ENCODE results near the gene POLE3. TPM values are rescaled to one million over a fixed set of nuclear protein-coding genes. Genes with fewer than 3 reads are reported as not detected.
A peak's percentile ranks its signal among the peaks of the same experiment; 100 is the strongest.

Gene POLE3
- total and polyA plus RNA-seq, 9 of the 15 experiments (the other 6 are each of a cell fraction or from before 2014, with no cell fraction given): 52.6 to 179 (median 110) TPM

- in situ Hi-C loops (cut with MboI) (no loop called here), intact Hi-C loops (cut with micrococcal nuclease) (no loop called here)
- no peaks in the 10 kb centered on the region for H3K9me3 ChIP-seq (replicated peaks; ENCODE audit: control insufficient read depth, insufficient read depth, low read depth, low read length)
- H2AFZ ChIP-seq (ENCODE audit: low read depth, low read length): peak overlapping the region; percentile 66; the same call in 1 of the 2 replicates
- no peaks in the 10 kb centered on the region for H3K9me1 ChIP-seq (ENCODE audit: control insufficient read depth, insufficient read depth, low read length)
- H3K36me3 ChIP-seq (ENCODE audit: control insufficient read depth, insufficient read depth, low read length): no peaks in the 10 kb centered on the region
- H3K27ac ChIP-seq (ENCODE audit: extremely low read depth, low read depth, low read length): no peak overlapping the region
- BruUV-seq (replicated peaks): no TSS peak
- 0 out of 5 replicates have a peak, but pooled peaks cover 0 to 4% of the 10 kb centered on the region in 2 experiments for H3K27me3 ChIP-seq (ENCODE audit: control insufficient read depth in 2 of 2, insufficient read depth in 2 of 2, low read length in 2 of 2)
- TF ChIP-seq JUND (IDR thresholded peaks at IDR 0.05; ENCODE audit: borderline replicate concordance, low read depth, low read length): 0 out of 2 replicates have a peak, but pooled peaks have one; percentile 2
- 0 out of 3 replicates have a peak, but pooled peaks have one; percentile 21 for TF ChIP-seq JUND (tag; IDR thresholded peaks at IDR 0.05; ENCODE audit: borderline replicate concordance, low read depth, low read length)
- no peak for TF ChIP-seq STAT5B (CRISPR knock-in tag; IDR thresholded peaks at IDR 0.05)
- no peak for TF ChIP-seq ZNF592 (IDR thresholded peaks at IDR 0.05)
- TF ChIP-seq ZNF717 (CRISPR knock-in tag; IDR thresholded peaks at IDR 0.05): no peak
- TF ChIP-seq NR2C2 (CRISPR knock-in tag; IDR thresholded peaks at IDR 0.05): no peak
- peak; percentile 57 for TF ChIP-seq NR2C2 (tag; IDR thresholded peaks at IDR 0.05)
- TF ChIP-seq NFYB (IDR thresholded peaks at IDR 0.05; ENCODE audit: extremely low read depth, insufficient read length): no peak
- no peak for TF ChIP-seq ZNF589 (CRISPR knock-in tag; IDR thresholded peaks at IDR 0.05; ENCODE audit: low read depth)
- no peak for TF ChIP-seq TRIM24 (IDR thresholded peaks at IDR 0.05)
- TF ChIP-seq DPF2 (IDR thresholded peaks at IDR 0.05): 0 out of 2 replicates have a peak, but pooled peaks have one; percentile 10
- TF ChIP-seq SRSF9 (IDR thresholded peaks at IDR 0.05; ENCODE audit: borderline replicate concordance, low read depth, low read length): no peak
- no peak for TF ChIP-seq ZZZ3 (IDR thresholded peaks at IDR 0.05)
- TF ChIP-seq ETV1 (tag; conservative IDR thresholded peaks at IDR 0.05; ENCODE audit: low read depth): peak; percentile 42; the same call in 1 of the 2 replicates
- peak; percentile 37; the same call in 1 of the 2 replicates for TF ChIP-seq NR2C1 (IDR thresholded peaks at IDR 0.05)
- peak; percentile 40; the same call in 1 of the 2 replicates for TF ChIP-seq NR2C1 (tag; IDR thresholded peaks at IDR 0.05)
- no peak for TF ChIP-seq GABPA (tag; conservative IDR thresholded peaks at IDR 0.05; ENCODE audit: low read depth)
- no peak for TF ChIP-seq ZNF561 (CRISPR knock-in tag; conservative IDR thresholded peaks at IDR 0.05)
- TF ChIP-seq, protein P1, sequence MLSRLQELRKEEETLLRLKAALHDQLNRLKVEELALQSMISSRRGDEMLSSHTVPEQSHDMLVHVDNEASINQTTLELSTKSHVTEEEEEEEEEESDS (CRISPR knock-in tag; IDR thresholded peaks at IDR 0.05): no peak
- peak overlapping the region in 1 of 2 experiments; percentile 62; a peak in 1 of 4 replicates for H3K9ac ChIP-seq (ENCODE audit: insufficient read depth in 1 of 2, low read depth in 2 of 2, low read length in 2 of 2)
- CTCF ChIA-PET (ENCODE audit: low intra/inter-chr PET ratio): no interaction called here
- no peak for FAIRE-seq
- POLR2A ChIA-PET: interaction anchor here (0.7 to 2.2 kb wide), 5 partner anchors 9 to 50 kb away, joined by 3 to 22 read pairs (median 3); partner anchors contain the start of genes C9orf43 and POLE3
- no peaks in the 10 kb centered on the region for H3K79me2 ChIP-seq (ENCODE audit: control insufficient read depth, insufficient read depth, low read length)
- H3K4me2 ChIP-seq (ENCODE audit: insufficient read depth, low read length): peak overlapping the region; percentile 48
- 0 out of 2 replicates have a peak, but pooled peaks cover 3% of the 10 kb centered on the region for H4K20me1 ChIP-seq (replicated peaks; ENCODE audit: control insufficient read depth, insufficient read depth, low read length)
- H3K4me3 ChIP-seq: no peak overlapping the region
- peak in 1 of 4 experiments; percentile 58 for DNase-seq (ENCODE audit: extremely low read depth in 1 of 4, low spot score in 3 of 4)
- ATAC-seq: peak; percentile 56
- WGBS (ENCODE audit: insufficient coverage, low coverage, missing lambda C conversion rate): 4% methylated on average over 7 of the region's 7 CpGs
- H3K4me1 ChIP-seq (replicated peaks in 1 of 2; ENCODE audit: control insufficient read depth in 2 of 2, insufficient read depth in 2 of 2, low read length in 2 of 2): peaks cover 20 to 21% of the 10 kb centered on the region in 2 experiments
Observed at GRCh38 chr9:113361304-113362018, 49.0 kb downstream of the POLE3 start.
